IPS DF 6.9 (cell line): ENCODE results near the gene MUS81.

Experiments
- DNase-seq: peaks from one replicate; pipeline ENCODE4 v3.0.0-alpha.2; 2013; ENCODE audit warnings: low read depth, low spot score
- H3K27ac ChIP-seq: one replicate; pipeline ENCODE4 v1.5.1; 2013; ENCODE audit warnings: low read length, control low read depth
- H3K27me3 ChIP-seq: 2 replicates; pipeline ENCODE4 v1.6.1; 2013; ENCODE audit warnings: mild to moderate bottlenecking, low read length; ENCODE audit not compliant: control insufficient read depth, insufficient read depth
- H3K36me3 ChIP-seq: 2 replicates; pipeline ENCODE4 v1.6.1; 2013; ENCODE audit warnings: low read length; ENCODE audit not compliant: control insufficient read depth, insufficient read depth
- H3K4me1 ChIP-seq: 2 replicates; pipeline ENCODE4 v1.6.1; 2013; ENCODE audit warnings: low read length; ENCODE audit not compliant: control insufficient read depth, insufficient read depth
- H3K4me3 ChIP-seq: 2 replicates; pipeline ENCODE4 v1.5.1; 2013; ENCODE audit warnings: mild to moderate bottlenecking, low read length
- H3K9me3 ChIP-seq: 2 replicates; pipeline ENCODE4 v1.6.1; 2013; ENCODE audit warnings: low read length, inconsistent platforms; ENCODE audit not compliant: control insufficient read depth, insufficient read depth
- WGBS: extraction: QIAGEN DNeasy Blood & Tissue Kit; methylation state at CpG from one replicate; pipeline ENCODE4 v1.1.7; 2013; ENCODE audit warnings: mixed read lengths, missing lambda C conversion rate; ENCODE audit not compliant: insufficient read length, insufficient coverage; 5-methylcytosine and 5-hydroxymethylcytosine counted together

MUS81 gene

DNA sequence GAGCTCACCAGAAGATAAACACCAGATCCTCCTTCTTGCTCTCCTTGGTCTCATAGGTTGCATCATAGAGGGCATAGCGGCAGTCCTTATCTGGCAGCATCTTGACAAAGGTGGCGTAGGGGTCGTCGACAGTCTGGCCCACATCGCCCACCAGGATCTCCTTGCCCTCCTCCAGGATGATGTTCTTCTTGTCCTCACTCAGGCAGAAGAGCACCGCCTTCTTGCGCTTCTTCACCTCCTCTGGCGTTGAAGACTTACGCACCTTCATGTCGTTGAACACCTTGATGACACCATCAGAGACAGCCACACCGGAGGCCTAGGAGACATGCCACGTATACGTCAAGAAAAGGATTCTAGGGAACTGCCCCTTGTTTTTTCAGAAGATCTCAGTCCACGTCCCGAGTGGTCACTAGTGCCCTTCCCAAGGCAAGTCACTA is 4.3 kb upstream of the MUS81 start:
- no peak overlapping the region; the same call in 1 of the 2 replicates for H3K4me3 ChIP-seq
- no peak overlapping the region for H3K27ac ChIP-seq
- DNase-seq, result no peak
- peaks cover 37% of the 10 kb centered on the region for H3K36me3 ChIP-seq
- no peaks in the 10 kb centered on the region for H3K9me3 ChIP-seq
- H3K27me3 ChIP-seq, result no peaks in the 10 kb centered on the region
- no peaks in the 10 kb centered on the region; the same call in 1 of the 2 replicates for H3K4me1 ChIP-seq
- WGBS, result no CpG with 5 or more reads among the region's 15 CpGs

GRCh38 chr11:65856689-65857499 is 3.3 kb upstream of the MUS81 start:
- no peak for DNase-seq
- Histone ChIP-seq H3K9me3 (no peaks in the 10 kb centered on the region), H3K36me3 (peaks cover 35% of the 10 kb centered on the region), H3K4me1 (no peaks in the 10 kb centered on the region; the same call in 1 of the 2 replicates), H3K27me3 (no peaks in the 10 kb centered on the region), H3K27ac (no peak overlapping the region), H3K4me3 (peak overlapping the region; percentile 99)
- WGBS, result no CpG with 5 or more reads among the region's 57 CpGs

DNA sequence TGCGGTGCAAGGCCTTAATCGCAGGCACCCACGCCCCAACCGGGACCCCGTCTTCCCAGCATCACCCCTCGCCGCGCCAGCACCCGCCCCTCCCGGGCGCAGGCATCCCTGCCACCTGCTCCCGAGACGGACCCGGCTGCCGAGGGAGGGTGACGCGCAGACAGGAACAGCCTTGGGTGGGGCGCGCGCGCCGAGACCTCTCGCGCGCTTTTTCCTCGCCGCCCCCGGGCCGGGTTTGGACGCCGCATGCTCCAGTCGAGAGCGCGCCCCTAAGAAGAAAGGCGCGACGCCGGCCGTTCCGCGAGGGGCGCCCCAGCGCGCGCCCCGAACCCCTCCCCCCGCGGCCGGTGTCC is 2.8 kb upstream of the MUS81 start:
- no peak for DNase-seq
- Histone ChIP-seq H3K27me3 (no peaks in the 10 kb centered on the region), H3K4me3 (peak overlapping the region; percentile 99), H3K27ac (no peak overlapping the region), H3K4me1 (no peaks in the 10 kb centered on the region; the same call in 1 of the 2 replicates), H3K36me3 (peaks cover 29% of the 10 kb centered on the region), H3K9me3 (no peaks in the 10 kb centered on the region)
- WGBS, result no CpG with 5 or more reads among the region's 49 CpGs

DNA sequence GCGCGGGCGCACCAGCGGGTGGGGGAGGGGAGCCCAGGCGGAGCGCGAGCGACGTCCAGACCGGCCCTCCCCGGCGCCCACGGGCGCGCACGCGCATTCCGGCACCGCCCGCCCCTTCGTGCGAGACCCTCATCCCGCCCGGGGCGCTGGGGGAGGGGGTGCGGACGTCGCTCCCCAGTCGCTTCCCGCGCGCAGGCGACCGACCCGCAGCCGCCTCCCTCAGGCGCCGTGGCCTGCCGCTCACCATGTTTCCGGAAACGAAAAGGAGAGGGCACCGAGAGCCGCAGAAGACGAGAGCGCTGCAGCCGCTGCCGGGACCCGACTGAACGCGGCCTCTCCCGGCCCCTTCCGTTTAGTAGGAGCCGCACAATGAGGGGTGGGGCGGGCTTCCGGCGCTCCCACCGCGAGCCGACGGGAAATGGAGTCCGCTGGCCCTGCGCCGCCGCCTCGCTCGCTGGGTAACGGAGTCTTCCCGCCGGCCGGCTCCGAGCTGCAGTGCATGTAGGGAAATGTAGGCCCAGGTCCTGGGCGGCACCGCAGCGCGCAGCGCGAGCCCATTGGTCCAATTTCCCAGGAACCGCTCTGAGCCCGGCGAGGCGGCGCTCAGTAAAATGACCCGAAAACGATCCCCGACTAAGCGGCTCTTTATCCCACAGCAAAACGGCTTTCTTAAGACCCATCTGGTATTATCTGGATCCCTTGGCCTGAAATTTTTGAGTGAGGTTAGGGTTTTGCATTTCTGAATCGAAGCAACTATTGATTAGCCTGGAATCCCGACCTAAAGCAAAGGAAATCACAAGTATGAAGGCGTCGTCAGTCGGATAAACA is 2.2 kb upstream of the MUS81 start, which contains the start of gene CFL1:
TSS of gene CFL1 (minus strand) at position 328 of the 828 bp plus-strand sequence. CDS start at position 247, 81 bp downstream.
- WGBS, result no CpG with 5 or more reads among the region's 92 CpGs
- DNase-seq, result no peak
- Histone ChIP-seq H3K36me3 (peaks cover 26% of the 10 kb centered on the region), H3K4me1 (no peaks in the 10 kb centered on the region; the same call in 1 of the 2 replicates), H3K27ac (no peak within 1 kb of the TSS), H3K9me3 (no peaks in the 10 kb centered on the region), H3K4me3 (peak within 1 kb of the TSS; percentile 99), H3K27me3 (no peaks in the 10 kb centered on the region)

- DNase-seq, result no peak
- H3K9me3 ChIP-seq, result no peaks in the 10 kb centered on the region
- no CpG with 5 or more reads among the region's 10 CpGs for WGBS
- H3K27ac ChIP-seq, result no peak overlapping the region
- H3K27me3 ChIP-seq, result no peaks in the 10 kb centered on the region
- peaks cover 24% of the 10 kb centered on the region for H3K36me3 ChIP-seq
- peak overlapping the region; percentile 34; the same call in 1 of the 2 replicates for H3K4me3 ChIP-seq
- no peaks in the 10 kb centered on the region; the same call in 1 of the 2 replicates for H3K4me1 ChIP-seq
Measured at GRCh38 chr11:65858681-65859087, 1.5 kb upstream of the MUS81 start.

DNA sequence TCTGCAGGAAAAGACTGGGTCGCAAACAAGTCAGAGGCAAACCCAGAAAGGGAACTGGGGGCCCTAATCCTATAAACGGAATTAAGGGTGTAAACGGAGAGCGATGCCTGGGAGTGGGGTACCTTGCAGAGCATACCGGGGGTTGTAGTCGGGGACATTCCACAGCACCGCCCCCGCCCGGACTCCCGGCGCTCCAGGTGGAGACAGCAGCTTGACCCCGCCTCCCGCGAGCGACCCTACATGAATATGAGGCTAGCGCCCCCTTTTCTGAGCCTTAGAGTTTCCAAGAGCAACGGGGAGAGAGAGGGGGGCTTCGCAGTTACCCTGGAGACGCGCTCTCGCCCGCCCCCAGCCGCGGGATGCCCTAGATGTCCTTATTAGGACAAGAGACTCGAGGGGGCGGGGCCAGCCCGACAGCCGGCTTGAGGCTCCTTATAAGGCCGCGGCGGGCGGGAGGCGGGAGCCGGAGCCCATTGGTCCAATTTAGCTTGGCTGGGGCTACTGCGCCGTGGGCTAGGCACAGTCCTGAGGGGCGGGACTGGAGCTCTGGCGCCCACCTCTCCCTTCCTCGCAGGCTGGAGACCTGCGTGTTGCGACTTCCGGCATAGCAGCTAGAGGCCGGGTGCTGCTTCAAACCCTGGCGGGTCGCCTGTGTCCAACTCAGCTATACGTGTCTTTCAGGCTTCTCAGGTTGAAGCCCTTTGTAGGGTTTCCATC is 980 bp upstream of the MUS81 start:
- Histone ChIP-seq H3K27me3 (no peaks in the 10 kb centered on the region), H3K36me3 (peaks cover 21% of the 10 kb centered on the region), H3K4me3 (peak overlapping the region; percentile 90; the same call in 1 of the 2 replicates), H3K9me3 (no peaks in the 10 kb centered on the region), H3K27ac (no peak overlapping the region), H3K4me1 (no peaks in the 10 kb centered on the region; the same call in 1 of the 2 replicates)
- DNase-seq, result peak; percentile 100
- WGBS, result no CpG with 5 or more reads among the region's 46 CpGs

DNA sequence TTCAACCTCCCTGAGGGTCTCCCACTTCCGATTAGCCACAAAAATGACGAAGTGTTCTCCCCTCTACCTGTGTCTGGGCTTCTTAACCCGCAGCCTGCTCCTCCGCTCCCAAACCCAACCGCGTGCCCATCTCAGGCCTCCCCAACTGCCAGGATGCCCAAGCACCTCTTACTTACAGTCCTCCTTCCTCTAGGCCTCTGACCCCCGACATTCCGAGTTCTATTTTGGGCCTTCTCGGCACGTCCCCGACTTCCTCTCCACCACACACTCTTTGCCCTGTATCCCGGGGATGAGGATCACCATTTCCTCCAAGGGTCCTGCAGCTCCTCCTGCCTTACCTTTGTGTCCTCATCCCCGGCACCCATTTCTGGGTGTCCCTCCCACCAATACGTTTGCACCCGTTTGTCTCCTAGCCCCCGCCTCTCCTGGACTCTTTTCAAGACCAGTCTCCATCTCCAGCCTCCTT is 388 bp upstream of the MUS81 start:
- Histone ChIP-seq H3K4me1 (no peaks in the 10 kb centered on the region; the same call in 1 of the 2 replicates), H3K4me3 (peak overlapping the region; percentile 90; the same call in 1 of the 2 replicates), H3K27me3 (no peaks in the 10 kb centered on the region), H3K36me3 (peaks cover 20% of the 10 kb centered on the region), H3K9me3 (no peaks in the 10 kb centered on the region), H3K27ac (no peak overlapping the region)
- no CpG with 5 or more reads among the region's 16 CpGs for WGBS
- no peak for DNase-seq

DNA sequence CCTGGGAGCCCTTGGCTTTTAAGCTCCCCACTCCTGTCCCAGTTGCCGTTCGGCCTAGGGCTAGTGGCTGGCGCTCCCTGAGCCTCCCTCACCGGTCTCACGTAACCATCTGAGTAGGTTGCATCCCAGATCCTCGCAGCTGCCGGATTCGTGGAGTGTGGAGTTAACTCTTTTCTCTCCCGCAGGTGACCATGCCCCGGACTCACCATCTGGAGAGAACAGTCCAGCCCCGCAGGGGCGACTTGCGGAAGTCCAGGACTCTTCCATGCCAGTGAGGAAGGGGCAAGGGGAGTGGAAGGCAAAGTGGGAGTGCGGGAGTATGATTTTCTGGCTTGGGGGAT is 902 bp downstream of the MUS81 start:
- peaks cover 19% of the 10 kb centered on the region for H3K36me3 ChIP-seq
- H3K4me3 ChIP-seq, result peak overlapping the region; percentile 90
- no CpG with 5 or more reads among the region's 14 CpGs for WGBS
- H3K27me3 ChIP-seq, result no peaks in the 10 kb centered on the region
- H3K4me1 ChIP-seq, result no peaks in the 10 kb centered on the region; the same call in 1 of the 2 replicates
- H3K9me3 ChIP-seq, result no peaks in the 10 kb centered on the region
- no peak overlapping the region for H3K27ac ChIP-seq
- no peak for DNase-seq

- Histone ChIP-seq H3K27ac (no peak overlapping the region), H3K4me1 (no peaks in the 10 kb centered on the region; the same call in 1 of the 2 replicates)
- WGBS, result no CpG with 5 or more reads among the region's 13 CpGs
Measured at GRCh38 chr11:65861533-65862183, 1.4 kb downstream of the MUS81 start.

More at GRCh38 chr11:65861533-65862183, 1.4 kb downstream of the MUS81 start:
- Histone ChIP-seq H3K4me3 (peak overlapping the region; percentile 90; the same call in 1 of the 2 replicates), H3K9me3 (no peaks in the 10 kb centered on the region), H3K27me3 (no peaks in the 10 kb centered on the region), H3K36me3 (peaks cover 19% of the 10 kb centered on the region)
- DNase-seq, result no peak
